Activated CD4-positive, alpha-beta T cell treated with anti-CD3 and anti-CD28 coated beads for 48 hours (primary cell): Measurements from ENCODE around the gene SLC6A3.

Experiments
- DNase-seq: peaks from one replicate; pipeline ENCODE4 v3.0.0-alpha.2; 2020

Gene SLC6A3

GRCh38 chr5:1404062-1404461 lies 41.2 kb downstream of the SLC6A3 start:
- DNase-seq = no peak

- DNase-seq = no peak
These were observed 42.5 kb downstream of the SLC6A3 start for GRCh38 chr5:1402611-1403255.

- no peak for DNase-seq
These were observed 43.6 kb downstream of the SLC6A3 start for GRCh38 chr5:1401536-1402138.

- no peak for DNase-seq
These were observed 44.3 kb downstream of the SLC6A3 start for GRCh38 chr5:1400936-1401335.

GRCh38 chr5:1400211-1400855 lies 44.9 kb downstream of the SLC6A3 start:
- DNase-seq = no peak

- DNase-seq = no peak
These were observed 45.5 kb downstream of the SLC6A3 start for GRCh38 chr5:1399737-1400136.

GRCh38 chr5:1396293-1396816 lies 48.9 kb downstream of the SLC6A3 start:
- DNase-seq = no peak

GRCh38 chr5:1394881-1395860 lies 50.1 kb downstream of the SLC6A3 start:
- no peak for DNase-seq

- DNase-seq = no peak
These were observed 51.4 kb downstream of the SLC6A3 start for GRCh38 chr5:1393571-1394501.

GRCh38 chr5:1392801-1393565 lies 52.3 kb downstream of the SLC6A3 start:
- DNase-seq = no peak

- DNase-seq = no peak
These were observed 53.0 kb downstream of the SLC6A3 start for GRCh38 chr5:1392261-1392660.

- no peak for DNase-seq
These were observed 53.5 kb downstream of the SLC6A3 start for GRCh38 chr5:1391691-1392090.

- DNase-seq = no peak
These were observed 54.2 kb downstream of the SLC6A3 start for GRCh38 chr5:1390861-1391600.

- no peak for DNase-seq
These were observed 54.9 kb downstream of the SLC6A3 start for GRCh38 chr5:1390333-1390732.

GRCh38 chr5:1388383-1388967 lies 56.8 kb downstream of the SLC6A3 start:
- DNase-seq = no peak

GRCh38 chr5:1387876-1388275 lies 57.4 kb downstream of the SLC6A3 start:
- no peak for DNase-seq

GRCh38 chr5:1387059-1387755 lies 58.0 kb downstream of the SLC6A3 start:
- no peak for DNase-seq

GRCh38 chr5:1386274-1386717 lies 58.9 kb downstream of the SLC6A3 start:
- DNase-seq = peak; percentile 67
